NCI-H2227 treated with DMSO at 0.1 percent for 48 hours (cell line): Measurements from ENCODE around the gene HOXA10.

Experiments used
- DNase-seq: peaks from one replicate; lab custom pipeline; 2025; lab: John Stamatoyannopoulos, UW

HOXA10 gene

DNA sequence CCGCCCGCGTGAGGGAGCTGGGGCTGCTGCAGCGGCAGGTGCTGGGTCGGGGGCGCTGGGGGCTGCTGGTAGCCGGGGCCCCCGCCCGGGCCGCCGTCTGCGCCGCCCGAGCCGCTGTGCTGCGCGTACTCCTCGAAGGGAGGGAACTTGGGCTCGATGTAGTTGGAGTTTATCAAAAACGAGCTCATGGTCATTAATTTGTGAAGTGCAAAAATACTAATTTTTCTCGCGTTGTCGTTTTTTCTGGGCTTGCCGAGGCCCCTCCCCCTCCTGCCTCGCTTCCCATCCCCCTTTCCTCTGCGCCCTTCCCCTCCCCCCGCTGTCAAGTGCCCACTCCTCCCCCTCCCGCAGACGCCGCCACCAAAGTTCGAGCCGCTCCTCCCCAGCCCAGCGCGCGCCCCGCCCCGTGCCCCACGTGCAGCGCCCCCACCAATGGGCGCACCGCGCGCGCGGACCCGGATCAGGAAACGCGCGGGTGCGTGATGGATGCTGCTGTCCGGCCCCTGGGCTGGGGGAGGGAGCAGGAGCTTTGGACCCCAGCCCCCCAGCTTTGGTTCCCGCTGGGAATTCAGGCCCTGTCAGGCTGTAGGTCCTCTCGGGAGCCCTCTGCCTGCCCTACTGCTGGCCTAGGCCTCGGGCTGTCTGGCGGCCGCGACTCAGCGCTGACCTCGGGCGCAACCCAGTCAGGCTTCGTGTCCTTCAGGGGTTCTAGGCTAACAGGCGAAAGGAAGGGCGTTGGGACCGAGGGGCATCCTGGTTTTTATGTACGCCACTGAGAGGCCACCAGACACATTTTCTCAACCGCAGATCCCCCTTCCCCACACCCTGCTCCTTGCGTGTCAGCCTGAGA is 43.4 kb downstream of the HOXA10 start, which contains the start of gene HOXA4:
TSS of gene HOXA4 (minus strand) at position 218 of the 850 bp plus-strand sequence. CDS start at position 194, 24 bp downstream.
- no peak for DNase-seq

DNA sequence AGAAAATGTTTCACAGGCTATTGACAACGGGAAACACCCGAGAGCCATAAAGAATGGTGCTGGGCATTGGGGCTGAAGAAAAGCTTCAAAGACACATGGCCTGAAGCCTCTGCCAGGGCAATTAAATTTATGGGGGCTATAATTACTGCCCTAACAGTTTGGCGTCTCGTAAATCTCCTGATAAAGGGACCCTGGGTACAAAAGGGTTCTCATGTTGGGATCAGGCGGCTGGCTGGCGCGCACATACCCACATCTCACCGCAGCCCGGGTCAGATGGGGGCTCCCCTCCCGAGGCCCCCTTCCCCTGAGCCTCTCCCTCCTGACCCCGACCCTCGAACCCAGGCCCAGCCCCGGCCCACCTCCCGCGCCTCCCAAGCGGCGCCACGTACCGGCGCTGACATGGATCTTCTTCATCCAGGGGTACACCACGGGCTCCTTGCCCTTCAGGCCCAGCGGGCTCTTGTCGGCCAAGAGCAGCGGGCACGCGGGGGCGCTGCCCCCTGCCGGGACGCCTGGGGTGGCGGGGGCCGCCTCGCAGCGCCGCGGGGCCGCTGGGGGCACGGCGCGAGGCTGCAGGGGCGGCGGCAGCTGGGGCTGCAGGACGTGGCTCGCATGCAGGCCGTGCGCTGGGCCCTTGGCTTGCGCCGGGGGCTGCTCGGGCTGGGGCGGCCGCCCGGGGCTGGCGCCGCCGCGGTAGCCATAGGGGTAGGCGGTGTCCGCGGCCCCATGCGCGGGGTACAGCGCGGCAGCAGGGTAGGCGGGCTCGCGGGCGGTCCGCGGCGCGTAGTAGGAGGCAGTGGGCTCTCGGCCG is 44.2 kb downstream of the HOXA10 start:
- no peak for DNase-seq

DNA sequence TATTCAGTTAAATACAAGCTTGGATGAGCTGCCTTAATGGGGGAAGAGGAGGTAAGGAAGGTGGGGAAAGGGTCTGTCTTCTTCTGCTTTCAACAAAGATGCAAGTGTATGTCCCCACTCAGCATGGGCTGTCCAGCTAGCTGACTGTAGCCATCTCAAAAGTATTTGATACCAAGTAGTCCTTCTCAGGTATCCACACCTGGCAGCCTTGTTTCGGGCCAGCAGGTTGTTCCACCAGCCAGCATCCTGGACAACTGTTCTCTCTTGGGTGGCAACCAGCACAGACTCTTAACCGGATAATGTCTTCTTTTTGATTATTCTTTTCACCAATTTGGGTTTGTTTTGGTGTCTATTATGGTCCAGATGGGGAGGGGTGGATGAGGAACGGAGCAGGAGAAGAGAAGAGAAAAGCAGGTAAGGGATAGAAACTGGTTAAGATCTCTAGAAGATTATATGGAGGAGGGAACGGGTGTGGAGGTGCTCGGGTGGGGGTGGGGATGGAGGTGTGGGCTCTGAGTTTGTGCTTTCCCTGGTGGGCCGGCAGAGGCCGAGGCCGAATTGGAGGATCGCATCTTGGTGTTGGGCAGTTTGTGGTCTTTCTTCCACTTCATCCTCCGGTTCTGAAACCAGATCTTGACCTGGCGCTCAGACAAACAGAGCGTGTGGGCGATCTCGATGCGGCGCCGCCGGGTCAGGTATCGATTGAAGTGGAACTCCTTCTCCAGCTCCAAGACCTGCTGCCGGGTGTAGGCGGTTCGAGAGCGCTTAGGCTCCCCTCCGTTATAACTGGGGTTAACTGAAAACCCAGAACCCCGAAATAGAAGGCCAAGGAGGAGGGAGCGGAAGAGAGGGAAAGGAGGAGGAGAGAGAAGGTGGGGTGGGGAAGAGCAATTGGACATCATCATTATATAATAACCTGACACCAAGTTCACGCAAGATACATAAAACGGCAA is 45.1 kb downstream of the HOXA10 start:
- no peak for DNase-seq

DNA sequence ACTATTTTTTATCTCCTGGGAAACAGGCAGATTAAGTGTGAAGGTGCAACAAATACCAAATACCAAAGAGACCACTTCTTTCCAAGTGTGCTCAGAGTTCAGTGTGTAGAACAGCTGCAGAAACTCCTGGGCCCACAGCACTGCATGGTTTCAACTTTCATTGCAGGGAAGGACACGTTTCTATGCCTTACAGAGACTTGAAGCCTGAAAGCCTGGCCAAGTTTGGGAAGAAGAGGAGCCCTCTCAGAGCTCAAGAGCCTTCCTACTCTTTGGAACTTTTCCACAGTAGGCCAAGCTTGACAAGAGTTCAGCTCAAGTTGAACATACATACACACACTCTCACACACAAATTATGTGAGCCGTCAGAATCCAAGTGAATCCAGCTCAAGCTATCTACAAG is 46.1 kb downstream of the HOXA10 start:
- DNase-seq: no peak

DNA sequence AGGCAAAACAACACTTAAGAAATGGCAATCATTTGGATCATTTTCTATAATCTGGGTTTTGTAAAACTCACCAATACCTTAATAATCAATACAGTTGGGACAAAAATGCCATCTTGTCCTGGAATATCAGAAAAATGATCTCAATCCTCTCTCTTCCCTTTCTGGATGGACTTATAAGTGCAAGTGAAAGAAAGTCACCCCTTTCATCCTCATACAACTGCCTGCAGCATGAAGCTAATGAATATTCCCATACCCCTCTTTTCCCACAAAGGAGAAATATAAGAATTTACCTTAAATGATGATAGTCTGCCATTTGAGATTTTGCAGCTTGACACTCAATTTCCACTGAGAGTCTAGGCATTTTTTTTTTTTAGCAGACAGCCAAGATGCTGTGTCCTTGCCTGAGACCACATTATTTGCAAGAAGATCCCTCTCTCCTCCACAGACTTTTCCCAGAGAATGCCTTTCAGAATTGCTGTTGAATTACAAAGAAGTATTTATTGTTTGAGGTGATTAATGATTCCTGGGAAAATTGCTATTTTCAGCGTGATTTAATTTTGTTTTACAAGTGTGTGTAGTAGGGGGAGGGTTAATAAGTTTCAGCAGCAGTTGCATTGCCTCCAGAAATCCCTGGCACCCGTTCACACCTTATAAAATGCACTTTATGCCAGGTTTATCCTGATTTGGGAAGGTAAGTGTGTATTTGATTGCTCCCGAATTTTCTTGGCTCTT is 47.4 kb downstream of the HOXA10 start:
- DNase-seq: no peak

DNA sequence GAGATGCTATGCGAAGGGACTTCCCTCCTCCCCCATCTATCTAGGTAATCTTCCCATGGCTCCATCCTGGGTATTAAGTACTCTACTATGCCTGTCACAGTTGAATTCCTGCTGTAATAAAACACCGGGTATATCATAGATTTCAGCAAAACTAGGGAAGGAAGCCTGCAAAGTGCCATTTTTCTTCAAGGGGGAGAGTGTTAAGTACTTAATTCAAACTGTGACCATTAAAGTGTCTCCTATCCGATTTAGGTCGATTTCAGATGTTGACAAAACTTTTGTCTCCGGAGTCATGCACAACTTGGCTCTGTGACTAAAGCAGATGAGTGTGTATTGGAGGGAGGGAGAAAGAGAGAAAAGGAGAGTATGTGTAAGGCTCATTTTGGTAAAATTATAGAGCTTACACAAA is 48.1 kb downstream of the HOXA10 start:
- no peak for DNase-seq

DNA sequence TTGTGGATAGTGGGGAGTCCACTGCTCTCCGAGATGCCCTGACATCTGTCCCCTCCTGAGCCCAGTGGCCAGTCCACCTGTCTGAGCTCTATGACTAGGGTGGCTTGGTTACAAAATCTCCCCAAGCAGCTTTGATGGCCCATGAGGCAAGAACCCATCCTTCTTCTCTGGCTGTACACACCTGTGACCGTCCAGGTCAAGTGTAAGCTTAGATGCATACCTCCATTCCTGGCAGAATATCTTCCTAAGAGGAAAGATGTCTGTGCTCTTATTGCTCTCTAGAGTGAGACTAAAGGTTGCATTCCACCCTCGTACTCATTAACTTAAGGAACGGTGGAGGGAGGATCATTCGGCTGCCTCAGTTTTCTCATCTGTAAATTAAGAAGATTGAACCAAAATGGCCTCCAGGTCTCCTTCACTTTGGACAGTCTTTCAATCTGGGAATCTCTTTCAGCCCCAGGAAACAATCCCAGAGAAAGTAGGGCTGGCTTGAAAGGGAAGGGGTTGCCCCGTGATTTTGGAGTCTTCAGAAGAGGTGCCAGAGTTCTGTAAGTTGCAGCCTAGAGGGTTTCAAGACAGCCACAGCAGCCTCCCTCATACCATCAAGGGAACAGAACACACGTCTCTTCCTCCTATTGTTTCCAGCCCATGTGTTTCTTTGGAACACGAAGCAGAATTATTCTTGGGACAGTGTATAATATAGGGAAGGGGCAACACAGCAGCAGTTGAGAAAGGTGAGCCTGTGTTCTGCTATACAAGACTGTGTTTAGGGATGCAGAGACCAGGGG is 49.0 kb downstream of the HOXA10 start:
- DNase-seq: no peak

DNA sequence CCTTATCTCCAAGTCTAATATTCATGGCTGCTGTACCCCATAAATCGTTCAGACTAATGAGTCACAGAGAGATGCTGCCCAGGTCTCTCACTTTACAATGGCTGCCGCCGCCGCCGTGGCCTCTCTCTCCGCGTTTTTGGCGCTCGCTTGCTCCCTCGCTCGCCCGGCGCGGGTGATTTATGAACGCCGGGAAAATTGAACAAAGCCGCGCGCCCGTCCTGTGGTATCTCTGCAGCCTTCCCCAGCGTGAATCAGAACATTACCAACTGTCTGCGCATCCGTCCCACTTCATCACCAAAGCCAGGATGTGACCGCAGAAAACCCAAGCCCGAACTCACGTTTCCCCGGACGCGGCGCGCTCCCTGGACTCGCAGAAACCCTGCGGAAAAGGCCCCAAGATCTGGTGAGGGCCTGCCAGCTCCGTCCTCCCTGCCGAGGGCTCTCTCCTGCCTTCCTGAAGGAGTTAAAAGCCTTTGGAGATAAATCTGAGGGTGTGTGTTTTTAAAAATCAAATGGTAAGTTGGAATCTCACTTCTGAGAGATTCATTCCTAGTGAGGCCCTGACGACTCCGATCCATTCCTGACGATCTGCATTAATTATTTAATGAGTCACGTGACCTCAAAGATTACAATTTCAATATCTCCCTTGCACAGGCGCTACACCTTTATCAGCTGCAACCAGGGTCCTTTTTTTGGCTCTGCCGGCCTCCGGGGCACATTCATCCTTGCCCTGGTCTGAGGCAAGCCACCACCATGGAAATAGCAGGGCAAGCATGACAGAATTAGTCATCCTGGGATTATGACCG is 49.8 kb downstream of the HOXA10 start:
- no peak for DNase-seq

DNA sequence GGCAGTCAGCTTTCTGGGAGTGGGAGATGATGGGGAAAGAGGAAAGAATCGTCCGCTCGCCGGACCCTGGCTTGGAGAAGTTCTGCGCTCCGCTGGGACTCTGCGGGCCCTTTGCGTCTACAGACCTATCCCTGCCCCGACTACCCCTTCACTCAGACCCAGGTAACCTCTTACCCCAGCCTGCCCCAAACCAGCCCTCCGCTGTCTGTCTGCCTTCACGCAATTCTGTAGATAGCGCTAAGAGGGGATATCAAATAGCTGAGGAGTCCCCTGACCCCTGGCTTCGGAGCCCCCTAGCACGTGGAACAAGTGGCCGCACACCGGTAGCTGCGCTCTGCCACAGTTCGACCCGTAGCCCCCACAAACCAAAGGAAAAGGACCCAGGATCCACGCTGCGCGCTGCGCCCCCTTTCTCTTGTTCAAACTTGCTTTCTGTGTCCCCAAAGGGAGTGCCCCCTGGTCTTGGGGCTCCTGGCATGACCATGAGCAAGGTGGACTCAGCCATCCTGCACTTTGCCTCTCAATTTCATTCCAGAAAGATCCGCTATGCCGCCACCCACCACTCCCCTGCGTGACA is 50.6 kb downstream of the HOXA10 start:
- no peak for DNase-seq

DNA sequence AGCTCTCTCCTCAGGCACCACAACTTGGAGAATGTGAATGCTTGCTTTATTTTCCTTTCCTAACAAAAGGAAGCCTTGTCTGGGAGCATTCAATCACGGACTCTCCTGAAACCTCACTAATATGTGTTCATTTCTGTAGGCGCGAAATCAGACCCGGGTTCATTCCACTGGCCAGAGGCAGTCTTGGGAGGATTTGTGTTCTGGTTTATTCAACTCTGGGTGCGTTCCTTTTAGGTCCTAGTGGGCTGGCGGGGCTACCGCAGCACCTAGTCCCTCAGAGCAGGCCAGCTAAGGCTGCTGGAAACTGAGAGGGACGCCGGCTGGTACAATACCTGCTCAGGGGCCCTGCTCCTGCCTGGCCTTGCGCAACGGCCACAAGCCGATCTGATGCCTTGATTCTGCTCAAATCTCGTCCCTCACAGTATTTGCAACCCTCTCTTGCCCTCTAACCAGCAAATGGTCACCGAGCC is 51.1 kb downstream of the HOXA10 start:
- no peak for DNase-seq

DNA sequence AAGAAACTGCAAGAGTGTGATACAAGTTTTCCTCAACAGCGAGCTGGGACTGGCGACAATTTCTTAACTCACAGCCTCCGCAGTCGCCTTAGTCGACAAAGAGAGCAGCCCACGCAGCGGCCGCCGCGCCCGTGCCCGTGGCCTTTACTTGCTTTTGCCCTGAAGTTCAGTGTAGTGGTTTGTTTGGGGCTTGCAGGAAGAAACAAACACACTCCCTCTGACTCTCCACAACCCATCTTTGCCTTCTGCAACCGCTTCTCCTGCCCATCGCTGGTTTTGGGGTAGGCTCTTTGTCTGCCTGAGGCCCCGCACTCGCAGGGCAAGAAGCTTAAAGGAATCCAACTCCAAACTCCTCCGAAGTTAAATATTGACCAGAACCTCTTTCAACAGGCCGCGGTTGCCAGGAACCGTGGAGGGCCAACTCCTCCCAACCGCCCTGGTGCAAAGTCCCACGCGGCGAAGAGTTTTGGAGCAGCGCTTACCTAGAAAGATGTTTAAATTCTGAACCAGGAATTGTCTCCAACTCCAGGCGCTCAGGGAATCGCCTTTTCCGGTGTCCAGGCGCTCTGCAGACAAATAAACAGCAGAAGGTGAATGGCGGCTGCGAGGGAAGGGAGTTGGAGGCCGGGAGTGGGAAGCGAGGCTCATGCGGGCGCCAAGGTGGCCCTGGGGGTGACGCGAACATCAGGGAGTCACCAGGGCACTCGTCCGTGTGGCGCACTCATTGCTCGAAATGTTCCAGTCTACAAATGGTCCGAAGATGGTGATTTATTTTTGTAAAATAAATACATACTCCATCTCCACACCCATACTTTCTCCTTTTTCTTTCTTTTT is 51.8 kb downstream of the HOXA10 start:
- DNase-seq: no peak

DNA sequence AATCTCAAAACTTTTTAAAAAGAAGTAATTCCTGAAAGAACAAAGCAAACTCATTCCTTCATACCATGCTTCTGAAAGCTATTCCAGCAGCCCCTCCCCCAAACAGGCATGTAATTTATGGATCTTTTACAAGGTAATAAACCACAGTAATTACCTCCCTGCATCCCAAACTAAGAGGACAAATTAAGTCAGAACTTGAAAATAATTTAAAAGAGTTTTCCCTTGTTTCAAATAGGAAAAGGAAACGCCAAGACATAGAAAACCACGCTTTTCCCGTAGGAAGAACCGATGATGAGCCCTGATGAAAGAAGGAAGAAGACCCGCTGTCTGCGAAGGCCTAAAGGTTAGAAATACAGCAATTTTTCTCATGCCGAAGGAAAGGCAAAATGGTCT is 52.4 kb downstream of the HOXA10 start:
- DNase-seq: no peak
